Lung (tissue), 12 donors: Measurements from ENCODE around the gene CCDC167. TPM values are rescaled to one million over a fixed set of nuclear protein-coding genes. Genes with fewer than 3 reads are reported as not detected.

Experiments used
- ATAC-seq: fragments of 200-7000 bp; cut with Tn5 transposase; one replicate; pipeline ENCODE4 v1.9.1; 2020; ENCODE audit warnings: moderate number of reproducible peaks; ENCODE audit not compliant: insufficient read depth, low FRiP score
- DNase-seq, 3 donors: peaks; one replicate each; pipeline ENCODE4 v3.0.0-alpha.2; 2013 to 2017
- H3K27ac ChIP-seq, 2 donors: one replicate each; pipeline ENCODE4 v1.5.1; 2013; ENCODE audit warnings: mild to moderate bottlenecking in 2 of 2, moderate library complexity in 2 of 2, control low read depth in 1 of 2, inconsistent platforms in 1 of 2, low read depth in 1 of 2, low read length in 1 of 2
- H3K27me3 ChIP-seq, 3 donors: one replicate each; pipeline ENCODE4 v1.5.1; 2013; ENCODE audit warnings: low read length in 2 of 3; ENCODE audit not compliant: control insufficient read depth in 3 of 3, insufficient read depth in 3 of 3
- H3K36me3 ChIP-seq, 4 donors: one replicate each; pipeline ENCODE4 v1.5.1; 2013; ENCODE audit warnings: low read length in 4 of 4, mild to moderate bottlenecking in 1 of 4, moderate library complexity in 1 of 4; ENCODE audit not compliant: control insufficient read depth in 4 of 4, insufficient read depth in 4 of 4
- H3K4me1 ChIP-seq, 5 donors: one replicate each; pipeline ENCODE4 v1.5.1; 2013; ENCODE audit warnings: low read length in 5 of 5, mild to moderate bottlenecking in 2 of 5, moderate library complexity in 1 of 5; ENCODE audit not compliant: control insufficient read depth in 5 of 5, insufficient read depth in 5 of 5
- H3K4me3 ChIP-seq: one replicate; pipeline ENCODE4 v1.5.1; 2013; ENCODE audit warnings: mild to moderate bottlenecking, control low read depth, moderate library complexity
- H3K9ac ChIP-seq, 2 donors: one replicate each; pipeline ENCODE4 v1.5.1; 2013; ENCODE audit warnings: low read length in 2 of 2, control low read depth in 1 of 2; ENCODE audit not compliant: insufficient read depth in 1 of 2
- H3K9me3 ChIP-seq, 4 donors: one replicate each; pipeline ENCODE4 v1.5.1; 2013; ENCODE audit warnings: low read length in 3 of 4, mild to moderate bottlenecking in 1 of 4, moderate library complexity in 1 of 4; ENCODE audit not compliant: control insufficient read depth in 4 of 4, insufficient read depth in 3 of 4
- CTCF ChIP-seq: IDR thresholded peaks from 2 replicates; pipeline ENCODE4 v1.5.1; 2012; ENCODE audit warnings: mild to moderate bottlenecking; ENCODE audit errors: control extremely low read depth, extremely low read depth
- WGBS, 2 donors: extraction: QIAGEN DNeasy Blood & Tissue Kit; methylation state at CpG; one replicate each; pipeline ENCODE4 v1.1.7; 2013; 5-methylcytosine and 5-hydroxymethylcytosine counted together
- polyA plus RNA-seq, 2 donors: library from polyadenylated mRNA; stranded (reverse); fragments of 200-250 nt; gene quantifications; one replicate each; pipeline ENCODE4 v1.2.1, GENCODE V29; 2013
- total RNA-seq, 2 donors: library from RNA; depleted of rRNA in 1 of 2; stranded (reverse); fragments of >200 nt in 1 of 2; gene quantifications; one replicate each; pipeline ENCODE4 v1.2.1, GENCODE V29; 2014 to 2021
- donor health status: control.
- donor health status: control.
- donor health status: Bipolar disorder and iron deficiency.
- donor health status: healthy.
- donor health status: DM: yes; HTN: yes; CAD: no.

Gene CCDC167
- total and polyA plus RNA-seq, 4 donors = 13.4 to 54.6 (median 23.1) TPM

- peaks cover 0 to 10% (median 2%) of the 10 kb centered on the region in 5 donors for H3K4me1 ChIP-seq
- DNase-seq (no peak), ATAC-seq (no peak)
- peaks cover 0 to 37% (median 11%) of the 10 kb centered on the region in 4 donors for H3K36me3 ChIP-seq
- TF ChIP-seq CTCF = no peak
- no peak overlapping the region for H3K9ac ChIP-seq
- H3K9me3 ChIP-seq = no peaks in the 10 kb centered on the region
- WGBS, 2 donors = 74 to 88% methylated on average over 10 of the region's 10 CpGs
- H3K4me3 ChIP-seq = no peak overlapping the region
- no peaks in the 10 kb centered on the region for H3K27me3 ChIP-seq
- no peak overlapping the region for H3K27ac ChIP-seq
Observed at GRCh38 chr6:37485291-37485702, 14.4 kb downstream of the CCDC167 start.

GRCh38 chr6:37484786-37485170 lies 14.9 kb downstream of the CCDC167 start:
- Histone ChIP-seq H3K27me3 (no peaks in the 10 kb centered on the region), H3K4me3 (no peak overlapping the region), H3K4me1 (peaks cover 0 to 10% (median 2%) of the 10 kb centered on the region in 5 donors), H3K36me3 (peaks cover 0 to 43% (median 13%) of the 10 kb centered on the region in 4 donors), H3K9ac (no peak overlapping the region), H3K27ac (no peak overlapping the region), H3K9me3 (no peaks in the 10 kb centered on the region)
- ATAC-seq = no peak
- no peak for TF ChIP-seq CTCF
- no peak for DNase-seq
- 94 to 96% methylated on average over 7 of the region's 7 CpGs for WGBS, 2 donors

GRCh38 chr6:37483917-37484785 lies 15.5 kb downstream of the CCDC167 start:
- Histone ChIP-seq H3K27me3 (no peaks in the 10 kb centered on the region), H3K4me3 (no peak overlapping the region), H3K9me3 (no peaks in the 10 kb centered on the region), H3K9ac (no peak overlapping the region), H3K36me3 (peaks cover 0 to 49% (median 15%) of the 10 kb centered on the region in 4 donors), H3K27ac (no peak overlapping the region), H3K4me1 (peaks cover 0 to 10% (median 0%) of the 10 kb centered on the region in 5 donors)
- peak; percentile 84 for TF ChIP-seq CTCF
- peak; percentile 60 for ATAC-seq
- 49 to 51% methylated on average over 20 of the region's 20 CpGs for WGBS, 2 donors
- peak; percentile 56 to 78 (median 59) for DNase-seq
